CD4-positive, alpha-beta T cell treated with Interleukin-4 for 1 hour (primary cell): ENCODE data around the gene NUAK1.

Source experiments
- DNase-seq, 2 donors: peaks; one replicate each; pipeline ENCODE4 v3.0.0-alpha.2; 2020 to 2022

The NUAK1 gene

GRCh38 chr12:106128585-106129328, 10.0 kb downstream of the NUAK1 start:
- no peak for DNase-seq

DNA sequence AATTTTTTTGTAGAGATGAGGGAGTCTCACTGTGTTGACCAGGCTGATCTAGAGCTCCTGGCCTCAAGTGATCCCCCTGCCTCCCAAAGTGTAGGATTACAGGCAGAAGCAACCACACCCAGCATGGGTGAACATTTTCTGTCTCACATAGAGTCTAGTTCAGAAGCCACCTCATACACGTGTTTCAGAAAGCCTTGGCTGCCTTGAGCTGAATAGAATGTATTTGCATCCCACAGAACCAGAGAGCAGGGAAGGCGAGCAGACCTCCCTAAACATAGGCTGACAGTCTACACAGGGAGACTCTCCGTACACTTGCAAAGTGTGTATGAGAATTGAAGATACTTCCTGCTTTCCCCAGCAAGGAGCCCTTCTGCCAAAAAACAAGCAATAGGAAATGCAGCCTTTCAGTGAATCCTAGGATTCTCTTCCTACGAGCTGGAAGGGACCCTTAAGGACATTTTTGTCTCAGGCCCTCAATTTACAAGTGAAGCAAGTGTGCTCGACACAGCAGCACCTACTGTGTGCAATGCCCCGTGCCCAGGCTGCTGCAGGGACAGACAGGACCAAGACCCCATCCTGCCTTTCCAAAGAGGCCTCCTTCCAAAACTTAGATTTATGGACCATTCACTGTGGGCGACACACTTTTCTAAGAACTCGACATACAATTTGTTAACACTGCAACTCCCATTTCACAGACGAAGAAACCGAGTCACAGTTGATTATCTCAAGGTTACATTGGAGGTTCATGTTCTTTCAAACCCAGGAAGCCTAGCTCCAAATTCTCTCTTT, 11.2 kb downstream of the NUAK1 start:
- DNase-seq, result no peak

DNA sequence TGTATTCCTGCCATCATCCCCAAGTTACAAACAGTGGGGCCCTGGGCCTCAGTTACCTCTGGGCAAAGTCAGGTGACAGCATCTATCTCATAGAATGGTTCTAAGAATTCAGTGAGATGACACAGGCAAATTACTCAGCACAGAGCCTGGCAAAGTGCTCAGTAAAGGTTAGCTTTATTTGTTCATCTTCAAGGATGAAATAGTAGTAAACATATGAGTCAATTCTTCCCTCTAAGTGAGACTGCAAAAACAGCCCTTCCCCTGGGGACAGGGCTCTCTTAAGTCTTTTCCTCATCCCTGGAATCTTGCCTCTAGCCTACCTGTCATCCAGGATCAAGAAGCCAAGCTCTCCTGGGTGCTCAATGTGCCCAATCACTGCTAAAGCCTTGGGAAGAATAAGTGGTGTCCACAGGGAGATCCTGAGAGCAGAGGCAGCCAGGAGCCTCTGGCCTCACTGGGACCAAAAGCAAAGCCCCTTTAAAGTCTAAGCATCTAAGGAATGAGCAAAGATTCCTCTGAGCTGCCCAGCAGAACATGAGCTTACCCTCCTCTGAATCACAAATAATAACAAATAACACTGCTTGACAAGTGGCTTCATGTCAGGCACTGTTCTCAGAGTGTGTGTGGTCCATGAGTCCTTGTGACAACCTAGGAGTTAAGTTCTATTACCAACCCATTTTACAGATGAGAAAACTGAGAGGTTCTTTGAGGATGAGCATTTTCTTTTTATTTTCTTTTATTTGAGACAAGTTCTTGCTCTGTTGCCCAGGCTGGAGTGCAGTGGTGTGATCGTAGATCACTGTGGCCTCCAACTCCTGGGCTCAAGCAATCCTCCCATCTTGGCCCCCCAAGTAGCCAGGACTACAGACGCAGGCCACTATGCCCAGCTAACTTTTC, 12.1 kb downstream of the NUAK1 start:
- DNase-seq, result no peak

DNA sequence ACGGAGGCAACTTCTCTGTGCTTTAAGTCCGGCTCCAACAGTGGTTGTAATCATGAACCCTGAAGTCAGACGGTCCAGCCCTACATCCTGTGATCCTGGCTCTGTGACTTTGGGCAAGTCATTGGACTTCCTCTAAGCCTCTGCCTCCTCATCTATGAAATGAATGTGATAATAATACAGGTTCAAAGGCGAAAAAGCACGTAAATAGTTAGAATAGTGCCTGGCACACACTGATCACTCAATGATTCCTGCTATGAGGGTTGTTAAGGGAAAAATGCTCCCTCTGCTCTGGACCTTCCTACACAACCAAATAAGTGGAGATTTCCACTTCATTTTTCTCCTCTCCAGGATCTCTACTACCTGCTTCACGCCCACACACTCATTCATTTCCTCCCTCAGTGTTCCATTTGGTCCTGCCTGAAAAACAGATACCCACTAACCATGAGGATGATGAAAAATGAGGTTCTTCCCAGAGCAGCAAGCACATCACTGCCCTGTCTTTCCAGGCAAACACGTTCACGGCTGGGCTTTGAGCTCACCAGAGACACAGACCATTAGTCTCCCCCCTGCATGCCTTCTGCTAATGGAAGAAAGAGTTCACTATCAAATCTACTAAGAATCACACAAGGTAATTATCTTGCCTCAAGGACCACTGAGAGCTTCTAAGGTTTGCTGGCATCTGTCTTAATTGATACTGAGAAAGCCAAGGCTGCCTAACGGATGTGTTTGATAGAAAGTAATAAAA, 13.2 kb downstream of the NUAK1 start:
- no peak for DNase-seq

DNA sequence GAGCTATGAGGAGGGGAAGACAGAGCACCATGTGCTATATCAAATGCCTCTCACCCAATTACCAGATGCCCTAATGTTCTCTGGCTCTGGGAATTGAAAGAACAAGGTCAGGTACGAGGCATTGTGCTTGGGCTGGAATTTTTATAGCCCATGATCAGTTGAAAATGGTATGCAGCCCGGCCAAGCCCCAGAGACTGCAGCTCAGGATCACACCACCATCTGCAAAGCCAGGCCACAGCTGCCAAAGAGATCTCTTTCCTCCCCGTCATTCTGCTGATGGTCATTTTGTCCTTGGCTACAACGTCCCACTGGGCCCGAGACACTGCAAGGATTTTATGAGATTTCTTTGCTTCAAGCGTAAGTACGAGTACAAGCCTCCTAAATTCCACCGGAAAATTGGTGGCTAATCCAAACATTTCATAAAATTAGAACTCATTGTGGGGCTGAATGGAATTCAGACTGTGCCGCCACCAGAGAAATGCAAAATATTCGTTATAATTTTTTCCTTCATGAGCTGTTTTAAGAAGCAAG, 15.1 kb downstream of the NUAK1 start:
- DNase-seq, result no peak

- DNase-seq, result no peak
Measured at GRCh38 chr12:106123110-106123509, 15.6 kb downstream of the NUAK1 start.

GRCh38 chr12:106122004-106122403, 16.8 kb downstream of the NUAK1 start:
- no peak for DNase-seq

DNA sequence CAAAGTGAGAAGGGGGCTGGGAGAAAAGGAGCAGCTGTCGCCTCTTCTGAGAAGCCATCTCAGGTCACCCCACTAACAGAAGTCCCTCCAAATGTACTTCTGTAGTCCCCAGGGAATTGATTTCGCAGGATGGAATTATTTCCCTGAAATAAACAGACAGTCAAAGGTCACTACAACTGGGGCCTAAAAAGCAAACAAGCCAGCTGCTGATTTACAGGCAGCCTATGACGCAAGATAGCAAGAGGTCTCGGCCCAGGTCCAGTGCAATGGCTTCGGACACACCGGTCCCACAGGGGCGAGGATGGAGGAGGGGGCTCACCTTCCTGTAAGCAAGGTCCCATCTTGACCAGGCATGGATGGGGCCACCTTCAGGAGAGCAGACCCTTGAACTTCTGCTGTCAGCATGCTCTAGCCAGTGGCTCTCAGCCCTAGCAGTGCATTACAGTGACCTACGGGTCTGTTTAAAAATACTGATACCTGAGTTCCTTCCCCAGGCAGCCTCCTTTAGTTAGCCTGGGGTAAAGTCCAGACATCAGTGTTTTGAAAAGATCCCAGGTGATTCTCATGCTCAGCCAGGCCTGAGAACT, 18.1 kb downstream of the NUAK1 start:
- DNase-seq, result no peak

DNA sequence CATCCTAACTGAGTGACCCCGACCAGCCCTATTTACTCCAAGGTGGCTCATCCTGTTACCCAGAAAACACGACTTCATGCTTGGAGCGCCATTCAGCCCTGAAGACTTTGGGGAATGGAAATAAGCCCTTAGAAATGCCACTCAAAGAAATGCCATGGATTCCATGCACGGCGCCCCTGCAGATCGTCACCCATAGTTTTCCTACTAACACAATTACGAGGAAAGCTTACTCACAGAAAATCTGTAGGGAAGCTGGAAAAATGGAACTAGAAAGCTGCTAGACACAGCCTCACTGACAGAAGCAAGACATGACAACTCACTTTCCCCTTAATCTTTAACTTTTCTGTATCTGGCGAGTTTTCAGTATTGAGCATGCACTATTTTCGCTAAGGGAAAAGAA, 19.5 kb downstream of the NUAK1 start:
- no peak for DNase-seq

DNA sequence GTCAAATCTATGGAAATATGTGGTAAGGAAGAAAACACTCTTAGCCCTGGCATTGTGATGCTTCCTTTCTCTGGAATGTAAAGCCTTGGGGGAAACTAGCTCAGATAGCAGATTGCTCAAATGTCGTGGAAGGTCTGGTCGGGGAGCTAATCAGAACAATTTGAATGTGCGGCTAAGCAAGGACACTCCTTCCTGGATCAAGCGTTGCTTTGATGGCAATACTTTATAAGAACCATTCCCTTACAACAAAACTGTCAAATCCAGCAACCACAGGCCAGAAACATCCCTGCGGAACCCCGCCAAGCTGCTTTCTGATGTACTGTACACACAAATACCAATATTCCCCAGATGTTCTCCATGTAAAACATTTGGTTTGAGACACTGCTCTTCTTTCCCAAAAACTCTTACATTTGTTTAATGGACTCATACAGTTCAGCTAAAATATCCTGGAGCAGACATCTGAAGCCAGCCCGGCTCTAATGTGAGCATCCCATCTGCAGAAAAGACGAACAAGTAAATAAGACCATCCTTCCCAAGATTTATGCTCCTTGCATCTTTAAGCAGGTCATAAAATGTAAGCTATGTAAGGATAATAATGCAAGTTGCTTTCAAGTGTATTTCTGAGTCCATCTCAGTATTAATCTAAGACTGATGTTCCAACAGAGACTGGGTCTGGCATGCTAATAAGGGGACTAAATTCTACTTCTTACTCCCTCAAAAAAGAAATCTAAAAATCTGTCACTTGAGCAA, 20.2 kb downstream of the NUAK1 start:
- DNase-seq, result no peak

GRCh38 chr12:106115440-106115839, 23.3 kb downstream of the NUAK1 start:
- no peak for DNase-seq

- DNase-seq, result no peak
Measured at GRCh38 chr12:106114447-106115068, 24.2 kb downstream of the NUAK1 start.

DNA sequence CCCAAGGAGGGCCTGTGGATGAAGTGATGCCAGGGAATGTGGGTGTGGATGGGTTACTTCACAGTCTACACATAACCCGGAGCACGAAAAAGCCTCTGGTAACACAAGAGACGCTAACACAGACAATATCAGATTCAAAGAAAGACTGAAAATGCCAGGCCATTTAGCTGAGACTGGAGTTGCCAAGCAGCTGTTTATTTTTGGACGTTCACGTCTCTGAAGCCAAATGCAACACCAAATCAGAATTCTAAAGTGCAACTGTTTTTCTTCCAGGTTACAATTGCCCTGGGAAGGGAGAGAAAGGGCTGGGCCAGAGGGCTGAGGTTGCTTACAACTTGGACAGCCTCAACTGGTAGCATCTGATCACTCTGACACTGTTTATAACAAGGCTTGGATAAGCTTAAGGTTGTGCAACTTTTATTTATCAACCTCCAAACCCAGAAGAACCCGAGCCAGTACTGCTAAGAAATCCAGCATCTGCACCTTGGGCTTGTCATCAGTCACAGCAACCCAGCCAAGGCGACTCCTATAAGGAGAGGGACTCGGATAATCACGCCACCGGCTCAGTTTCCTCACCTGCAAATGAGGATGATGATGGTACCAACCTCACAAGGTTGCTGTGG, 24.8 kb downstream of the NUAK1 start:
- DNase-seq, result no peak

GRCh38 chr12:106113446-106113823, 25.3 kb downstream of the NUAK1 start:
- DNase-seq, result no peak

DNA sequence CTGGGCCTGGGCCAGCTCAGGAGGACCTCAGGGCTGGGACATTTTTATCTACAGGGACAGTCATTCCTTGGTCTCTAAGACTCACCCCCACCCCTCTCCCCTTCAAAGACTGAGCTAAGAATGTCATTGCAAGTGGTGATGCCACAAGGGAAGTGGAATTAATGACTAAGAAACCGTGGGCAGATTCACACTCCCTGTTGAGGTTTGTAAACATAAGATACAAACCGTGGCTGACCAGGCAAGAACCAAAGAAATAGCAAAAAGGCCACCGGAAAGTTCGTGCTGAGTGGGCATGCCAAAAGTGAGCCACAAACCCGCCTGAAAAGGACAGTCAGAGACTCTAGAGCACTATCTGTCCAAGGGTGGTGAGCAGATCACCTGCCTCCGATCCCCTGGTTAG, 25.7 kb downstream of the NUAK1 start:
- DNase-seq, result no peak

- no peak for DNase-seq
Measured at GRCh38 chr12:106112145-106112821, 26.5 kb downstream of the NUAK1 start.

GRCh38 chr12:106110626-106111300, 28.0 kb downstream of the NUAK1 start:
- no peak for DNase-seq

DNA sequence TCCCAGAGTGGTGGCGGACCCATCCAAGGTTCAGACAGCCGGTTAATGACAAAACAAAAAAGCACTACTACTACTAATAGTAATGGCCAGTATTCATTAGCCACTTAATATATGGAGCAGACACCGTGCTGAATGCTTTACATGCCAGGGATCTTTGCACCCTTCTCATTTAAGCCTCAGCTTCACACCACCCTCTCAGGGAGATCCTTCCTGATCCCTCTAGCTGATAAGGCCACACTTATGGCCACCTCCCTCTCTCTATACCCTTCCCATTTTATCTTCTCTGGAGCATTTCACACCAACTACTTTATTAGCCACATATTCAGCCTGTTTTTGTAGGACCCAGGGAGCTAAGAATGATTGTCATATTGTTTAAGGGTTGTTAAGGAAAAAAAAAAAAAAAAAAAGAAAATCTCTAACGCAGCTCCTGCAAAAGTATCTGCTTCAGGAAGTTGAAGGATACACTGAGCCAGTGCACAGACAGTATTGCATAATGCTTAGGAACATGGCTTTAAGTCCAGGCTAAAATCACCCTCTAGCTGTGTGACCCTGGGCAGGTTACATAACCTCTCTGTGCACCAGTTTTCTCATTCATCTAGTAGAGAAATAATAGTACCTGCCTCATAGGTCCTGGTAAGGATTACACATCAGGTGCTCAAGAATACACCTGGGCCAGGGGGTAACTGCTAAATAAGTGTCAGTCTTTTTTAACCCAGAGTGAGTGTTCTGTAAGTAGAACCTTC, 29.4 kb downstream of the NUAK1 start:
- DNase-seq, result no peak
